ENCODE results near the gene CALHM4. TPM values are rescaled to one million over a fixed set of nuclear protein-coding genes. Genes with fewer than 3 reads are reported as not detected.
A peak's percentile ranks its signal among the peaks of the same experiment; 100 is the strongest.

The CALHM4 gene
- total and polyA plus RNA-seq, 2 of the 13 experiments (the other 11 are each of a cell fraction or from before 2014, with no cell fraction given): not detected

GRCh38 chr6:116570856-116571682 lies 17.5 kb downstream of the CALHM4 start, which contains the start of gene RWDD1:
Gene RWDD1 (plus strand): TSS chr6:116571504. CDS start chr6:116571583, 79 bp downstream.
- peak; percentile 62 for FAIRE-seq
- in situ Hi-C loops (cut with HindIII; ENCODE audit: extremely low pct_ligation_motif_present, low pct_unique_long_range_greater_than_20kb) (loop anchor here (5.0 kb wide), 1 partner anchor 81 kb away; no protein-coding TSS in a partner anchor), intact Hi-C loops (cut with micrococcal nuclease; ENCODE audit: unreplicated experiment) (loop anchor here (2.0 to 5.0 kb wide), 4 partner anchors 60 to 294 kb away; partner anchors contain the start of genes KPNA5 and TSPYL1)
- peak within 1 kb of the TSS; percentile 85 for H2AFZ ChIP-seq (ENCODE audit: low read length)
- H4K20me1 ChIP-seq (ENCODE audit: insufficient read depth, low read length): no peaks in the 10 kb centered on the region
- no peaks in the 10 kb centered on the region; a peak in 1 of 5 replicates for H3K27me3 ChIP-seq (ENCODE audit: control insufficient read depth in 1 of 2, insufficient read depth in 2 of 2, low read length in 2 of 2)
- H3K4me1 ChIP-seq (ENCODE audit: insufficient read depth, low read length): peaks cover 35% of the 10 kb centered on the region
- H3K4me3 ChIP-seq (replicated peaks in 1 of 3; ENCODE audit: insufficient read depth in 1 of 3, low read depth in 2 of 3, low read length in 3 of 3): peak within 1 kb of the TSS; percentile 89 to 96 (median 92)
- ATAC-seq: peak; percentile 94
- no peaks in the 10 kb centered on the region; a peak in 1 of 5 replicates for H3K36me3 ChIP-seq (replicated peaks in 1 of 2; ENCODE audit: control insufficient read depth in 1 of 2, insufficient read depth in 2 of 2, low read length in 2 of 2)
- peak within 1 kb of the TSS; percentile 90 for H3K27ac ChIP-seq (ENCODE audit: extremely low read length, insufficient read depth, low read length)
- peaks cover 40% of the 10 kb centered on the region for H3K79me2 ChIP-seq (ENCODE audit: insufficient read depth, low read length)
- H3K9me3 ChIP-seq (ENCODE audit: low read length): no peaks in the 10 kb centered on the region
- peak; percentile 99 for DNase-seq (ENCODE audit: low spot score)
- CTCF ChIA-PET (ENCODE audit: low intra/inter-chr PET ratio, low total read pairs): interaction anchor here (0.7 kb wide), 1 partner anchor 55 kb away, joined by 3 read pairs; no protein-coding TSS in a partner anchor
- under 1% methylated on average over 21 of the region's 62 CpGs for WGBS (ENCODE audit: low lambda C conversion rate)
- BruUV-seq (replicated peaks): no TSS peak
- POLR2A ChIA-PET: interaction anchor here (0.7 to 3.3 kb wide), 15 partner anchors 8 to 317 kb away, joined by 3 to 15 read pairs (median 4); partner anchors contain the start of genes CALHM4, TSPYL1, TSPYL4 and ZUP1
- peak within 1 kb of the TSS; percentile 91 for H3K9ac ChIP-seq (ENCODE audit: insufficient read depth, low read depth, low read length)
- peak within 1 kb of the TSS; percentile 78 for H3K4me2 ChIP-seq (ENCODE audit: low read depth, low read length)
- TF ChIP-seq KAT8 (CRISPR knock-in tag; IDR thresholded peaks at IDR 0.05) (peak; percentile 99), RNF2 (conservative IDR thresholded peaks at IDR 0.05; ENCODE audit: low read depth) (peak; percentile 92), ZNF121 (CRISPR knock-in tag; IDR thresholded peaks at IDR 0.05) (peak; percentile 80), MED1 (CRISPR knock-in tag; IDR thresholded peaks at IDR 0.05) (peak; percentile 75), HNRNPLL (IDR thresholded peaks at IDR 0.05; ENCODE audit: low read depth, low read length, poor library complexity, severe bottlenecking) (peak; percentile 90), BRD4 (CRISPR knock-in tag; IDR thresholded peaks at IDR 0.05) (peak; percentile 33), ASH2L (IDR thresholded peaks at IDR 0.05; ENCODE audit: insufficient read length, low read depth, low read length) (peak; percentile 99), NFAT5 (CRISPR knock-in tag; IDR thresholded peaks at IDR 0.05) (no peak; the same call in 1 of the 2 replicates), PRMT3 (CRISPR knock-in tag; IDR thresholded peaks at IDR 0.05; ENCODE audit: borderline replicate concordance, low read depth) (peak; percentile 78; the same call in 1 of the 2 replicates), POLR2A (IDR thresholded peaks at IDR 0.05; ENCODE audit: insufficient read depth in 1 of 2, low read depth in 2 of 2, low read length in 2 of 2) (peak; percentile 91 to 94), PHF5A (CRISPR knock-in tag; IDR thresholded peaks at IDR 0.05; ENCODE audit: low read depth, unreplicated experiment) (peak; percentile 90), ZNF597 (CRISPR knock-in tag; IDR thresholded peaks at IDR 0.05) (no peak)
